ENCODE measurements around the gene ZNF79. TPM values are rescaled to one million over a fixed set of nuclear protein-coding genes. Genes with fewer than 3 reads are reported as not detected.

ZNF79 gene
- total RNA-seq, 2 donors from 2014 or later: 7.4 to 9.1 TPM

DNA sequence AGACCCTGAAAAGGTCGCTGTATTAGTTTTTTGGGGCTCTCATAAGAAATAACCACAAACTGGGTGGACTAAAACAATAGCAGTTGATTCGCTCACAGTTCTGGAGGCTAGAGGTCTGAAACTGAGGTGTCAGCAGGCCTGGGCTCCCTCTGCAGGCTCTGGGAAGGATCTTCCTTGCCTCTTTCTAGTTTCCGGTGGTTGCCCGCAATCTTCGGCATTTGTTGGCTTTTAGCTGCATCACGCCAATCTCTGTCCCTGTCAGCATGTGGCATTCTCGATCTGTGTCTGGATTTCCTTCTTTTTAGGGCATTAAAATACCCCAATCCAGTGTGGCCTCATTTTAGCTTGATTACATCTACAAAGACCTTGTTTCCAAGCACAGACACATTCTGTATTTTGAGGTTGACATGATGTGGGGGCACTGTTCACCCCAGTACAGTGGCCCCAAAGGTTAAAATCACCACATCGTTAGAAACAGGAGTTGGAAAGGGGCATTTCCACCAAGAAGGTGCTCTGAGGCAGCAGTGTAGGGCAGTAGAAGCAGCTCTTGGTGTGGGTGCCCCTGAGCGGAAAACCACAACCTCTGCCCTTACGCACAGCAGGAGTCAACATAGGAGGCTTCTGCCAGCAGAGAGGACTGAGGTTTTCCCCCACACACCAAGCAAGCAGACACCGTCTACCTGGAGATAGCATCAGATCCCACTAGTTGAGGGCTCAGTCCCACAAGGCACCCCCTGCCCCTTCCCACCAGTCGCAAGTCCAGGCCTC, 13.5 kb downstream of the ZNF79 start:
- Mint-ChIP-seq H3K4me3 (no peak overlapping the region), H3K4me1 (no peaks in the 10 kb centered on the region), H3K27me3 (ENCODE audit: insufficient read depth) (no peaks in the 10 kb centered on the region), H3K9me3 (peaks cover 6% of the 10 kb centered on the region), H3K27ac (peak overlapping the region; percentile 4), H3K36me3 (ENCODE audit: low read depth) (peaks cover 85% of the 10 kb centered on the region)
- Histone ChIP-seq H3K36me3 (ENCODE audit: control insufficient read depth, insufficient read depth, low read length) (peaks cover 74% of the 10 kb centered on the region), H3K4me1 (ENCODE audit: control insufficient read depth, insufficient read depth, low read length) (no peaks in the 10 kb centered on the region), H3K9me3 (ENCODE audit: control insufficient read depth, low read length) (no peaks in the 10 kb centered on the region), H3K4me3 (ENCODE audit: low read length) (no peak overlapping the region), H3K27ac (ENCODE audit: low read depth, low read length) (no peak overlapping the region), H3K27me3 (ENCODE audit: control insufficient read depth, insufficient read depth, low read length, poor library complexity, severe bottlenecking) (no peaks in the 10 kb centered on the region), H3K9ac (ENCODE audit: extremely low read depth, low read length, poor library complexity, severe bottlenecking) (no peak overlapping the region)
- WGBS, 2 experiments (ENCODE audit: insufficient coverage in 1 of 2, insufficient read length in 1 of 2): 88 to 90% methylated on average over 11 to 12 of the region's 12 CpGs
- DNase-seq: peak; percentile 55
- TF ChIP-seq, protein P1, sequence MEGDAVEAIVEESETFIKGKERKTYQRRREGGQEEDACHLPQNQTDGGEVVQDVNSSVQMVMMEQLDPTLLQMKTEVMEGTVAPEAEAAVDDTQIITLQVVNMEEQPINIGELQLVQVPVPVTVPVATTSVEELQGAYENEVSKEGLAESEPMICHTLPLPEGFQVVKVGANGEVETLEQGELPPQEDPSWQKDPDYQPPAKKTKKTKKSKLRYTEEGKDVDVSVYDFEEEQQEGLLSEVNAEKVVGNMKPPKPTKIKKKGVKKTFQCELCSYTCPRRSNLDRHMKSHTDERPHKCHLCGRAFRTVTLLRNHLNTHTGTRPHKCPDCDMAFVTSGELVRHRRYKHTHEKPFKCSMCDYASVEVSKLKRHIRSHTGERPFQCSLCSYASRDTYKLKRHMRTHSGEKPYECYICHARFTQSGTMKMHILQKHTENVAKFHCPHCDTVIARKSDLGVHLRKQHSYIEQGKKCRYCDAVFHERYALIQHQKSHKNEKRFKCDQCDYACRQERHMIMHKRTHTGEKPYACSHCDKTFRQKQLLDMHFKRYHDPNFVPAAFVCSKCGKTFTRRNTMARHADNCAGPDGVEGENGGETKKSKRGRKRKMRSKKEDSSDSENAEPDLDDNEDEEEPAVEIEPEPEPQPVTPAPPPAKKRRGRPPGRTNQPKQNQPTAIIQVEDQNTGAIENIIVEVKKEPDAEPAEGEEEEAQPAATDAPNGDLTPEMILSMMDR (conservative IDR thresholded peaks at IDR 0.05): peak; percentile 59

- no peak for DNase-seq
- WGBS, 2 experiments (ENCODE audit: insufficient coverage in 1 of 2, insufficient read length in 1 of 2): 94 to 96% methylated on average over 5 to 9 of the region's 9 CpGs
- H3K4me3 ChIP-seq (ENCODE audit: low read length): no peak overlapping the region
- H3K4me1 ChIP-seq (ENCODE audit: control insufficient read depth, insufficient read depth, low read length): no peaks in the 10 kb centered on the region
- no peak overlapping the region for H3K27ac ChIP-seq (ENCODE audit: low read depth, low read length)
- H3K4me1 Mint-ChIP-seq: no peaks in the 10 kb centered on the region
- peak overlapping the region; percentile 4 for H3K27ac Mint-ChIP-seq
- no peak overlapping the region for H3K4me3 Mint-ChIP-seq
- no peak overlapping the region for H3K9ac ChIP-seq (ENCODE audit: extremely low read depth, low read length, poor library complexity, severe bottlenecking)
- peaks cover 87% of the 10 kb centered on the region for H3K36me3 Mint-ChIP-seq (ENCODE audit: low read depth)
- TF ChIP-seq, protein P1 (conservative IDR thresholded peaks at IDR 0.05): no peak
- H3K27me3 ChIP-seq (ENCODE audit: control insufficient read depth, insufficient read depth, low read length, poor library complexity, severe bottlenecking): no peaks in the 10 kb centered on the region
- peaks cover 11% of the 10 kb centered on the region for H3K9me3 Mint-ChIP-seq
- no peaks in the 10 kb centered on the region for H3K9me3 ChIP-seq (ENCODE audit: control insufficient read depth, low read length)
- peaks cover 70% of the 10 kb centered on the region for H3K36me3 ChIP-seq (ENCODE audit: control insufficient read depth, insufficient read depth, low read length)
- H3K27me3 Mint-ChIP-seq (ENCODE audit: insufficient read depth): no peaks in the 10 kb centered on the region
These were observed 14.2 kb downstream of the ZNF79 start for GRCh38 chr9:127438394-127438793.

DNA sequence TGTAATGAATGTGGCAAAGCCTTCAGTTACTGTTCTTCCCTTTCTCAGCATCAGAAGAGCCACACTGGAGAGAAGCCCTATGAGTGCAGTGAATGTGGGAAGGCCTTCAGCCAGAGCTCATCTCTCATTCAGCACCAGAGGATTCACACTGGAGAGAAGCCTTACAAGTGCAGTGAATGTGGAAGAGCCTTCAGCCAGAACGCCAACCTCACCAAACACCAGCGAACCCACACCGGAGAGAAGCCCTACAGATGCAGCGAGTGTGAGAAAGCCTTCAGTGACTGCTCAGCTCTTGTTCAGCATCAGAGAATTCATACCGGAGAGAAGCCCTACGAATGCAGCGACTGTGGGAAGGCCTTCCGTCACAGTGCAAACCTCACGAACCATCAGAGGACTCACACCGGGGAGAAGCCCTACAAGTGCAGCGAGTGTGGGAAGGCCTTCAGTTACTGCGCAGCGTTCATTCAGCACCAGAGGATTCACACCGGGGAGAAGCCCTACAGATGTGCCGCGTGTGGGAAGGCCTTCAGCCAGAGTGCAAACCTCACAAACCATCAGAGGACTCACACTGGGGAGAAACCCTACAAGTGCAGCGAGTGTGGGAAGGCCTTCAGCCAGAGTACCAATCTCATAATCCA, 20.2 kb downstream of the ZNF79 start:
- WGBS, 2 experiments (ENCODE audit: insufficient coverage in 1 of 2, insufficient read length in 1 of 2): 92 to 97% methylated on average over 14 to 17 of the region's 17 CpGs
- H3K36me3 Mint-ChIP-seq (ENCODE audit: low read depth): peaks cover 95% of the 10 kb centered on the region
- TF ChIP-seq, protein P1 (conservative IDR thresholded peaks at IDR 0.05): no peak
- H3K4me3 Mint-ChIP-seq: no peak overlapping the region
- peaks cover 34% of the 10 kb centered on the region for H3K9me3 Mint-ChIP-seq
- H3K27ac Mint-ChIP-seq: no peak overlapping the region
- Histone ChIP-seq H3K9me3 (ENCODE audit: control insufficient read depth, low read length) (no peaks in the 10 kb centered on the region), H3K4me1 (ENCODE audit: control insufficient read depth, insufficient read depth, low read length) (no peaks in the 10 kb centered on the region), H3K9ac (ENCODE audit: extremely low read depth, low read length, poor library complexity, severe bottlenecking) (no peak overlapping the region), H3K27me3 (ENCODE audit: control insufficient read depth, insufficient read depth, low read length, poor library complexity, severe bottlenecking) (no peaks in the 10 kb centered on the region), H3K36me3 (ENCODE audit: control insufficient read depth, insufficient read depth, low read length) (peaks cover 57% of the 10 kb centered on the region), H3K4me3 (ENCODE audit: low read length) (no peak overlapping the region), H3K27ac (ENCODE audit: low read depth, low read length) (no peak overlapping the region)
- no peaks in the 10 kb centered on the region for H3K27me3 Mint-ChIP-seq (ENCODE audit: insufficient read depth)
- peak; percentile 63 for DNase-seq
- peaks cover 17% of the 10 kb centered on the region for H3K4me1 Mint-ChIP-seq

All from endodermal cell (in vitro differentiated cells).